ENCODE results near the gene NECAB3. TPM values are rescaled to one million over a fixed set of nuclear protein-coding genes. Genes with fewer than 3 reads are reported as not detected.
A peak's percentile ranks its signal among the peaks of the same experiment; 100 is the strongest.
"Not testable (repeated sequence)": the region's sequence is repeated elsewhere in the genome, so short reads cannot be mapped to it uniquely, and the experiment has no call there.

Gene NECAB3
- total RNA-seq, 1 donor from 2014 or later = 9.7 TPM

GRCh38 chr20:33650753-33651561 is 23.3 kb downstream of the NECAB3 start:
- no peak for DNase-seq (ENCODE audit: low read depth in 2 of 2)

- no peak for DNase-seq (ENCODE audit: low read depth in 2 of 2)
These were observed 24.0 kb downstream of the NECAB3 start for GRCh38 chr20:33650111-33650752.

- no peak for DNase-seq (ENCODE audit: low read depth in 2 of 2)
These were observed 25.0 kb downstream of the NECAB3 start for GRCh38 chr20:33649201-33649681.

- no peak for DNase-seq (ENCODE audit: low read depth in 2 of 2)
These were observed 25.7 kb downstream of the NECAB3 start for GRCh38 chr20:33648396-33649004.

- peak in 1 of 2 donors; percentile 89 for DNase-seq (ENCODE audit: low read depth in 2 of 2)
These were observed 26.4 kb downstream of the NECAB3 start for GRCh38 chr20:33647603-33648395.

- DNase-seq (ENCODE audit: low read depth in 2 of 2) = not testable (repeated sequence)
These were observed 27.1 kb downstream of the NECAB3 start for GRCh38 chr20:33646959-33647602.

- no peak for DNase-seq (ENCODE audit: low read depth in 2 of 2)
These were observed 28.0 kb downstream of the NECAB3 start for GRCh38 chr20:33646191-33646590.

GRCh38 chr20:33645396-33645795 is 28.8 kb downstream of the NECAB3 start:
- DNase-seq (ENCODE audit: low read depth in 2 of 2) = no peak

GRCh38 chr20:33645072-33645358 is 29.2 kb downstream of the NECAB3 start:
- no peak for DNase-seq (ENCODE audit: low read depth in 2 of 2)

- no peak for DNase-seq (ENCODE audit: low read depth in 2 of 2)
These were observed 29.7 kb downstream of the NECAB3 start for GRCh38 chr20:33644313-33645071.

- DNase-seq (ENCODE audit: low read depth in 2 of 2) = peak in 1 of 2 donors; percentile 42
These were observed 33.9 kb downstream of the NECAB3 start for GRCh38 chr20:33640287-33640686.

GRCh38 chr20:33636776-33637175 is 37.5 kb downstream of the NECAB3 start:
- DNase-seq (ENCODE audit: low read depth in 2 of 2) = no peak

- DNase-seq (ENCODE audit: low read depth in 2 of 2) = no peak
These were observed 38.9 kb downstream of the NECAB3 start for GRCh38 chr20:33635341-33635740.

GRCh38 chr20:33631910-33632309 is 42.3 kb downstream of the NECAB3 start:
- not testable (repeated sequence) for DNase-seq (ENCODE audit: low read depth in 2 of 2)

- DNase-seq (ENCODE audit: low read depth in 2 of 2) = no peak
These were observed 43.7 kb downstream of the NECAB3 start for GRCh38 chr20:33630507-33630906.

GRCh38 chr20:33629979-33630378 is 44.2 kb downstream of the NECAB3 start:
- no peak for DNase-seq (ENCODE audit: low read depth in 2 of 2)

GRCh38 chr20:33629533-33629932 is 44.7 kb downstream of the NECAB3 start:
- DNase-seq (ENCODE audit: low read depth in 2 of 2) = no peak

- no peak for DNase-seq (ENCODE audit: low read depth in 2 of 2)
These were observed 46.5 kb downstream of the NECAB3 start for GRCh38 chr20:33627577-33628216.

GRCh38 chr20:33626190-33626589 is 48.0 kb downstream of the NECAB3 start:
- DNase-seq (ENCODE audit: low read depth in 2 of 2) = no peak

GRCh38 chr20:33624399-33624798 is 49.8 kb downstream of the NECAB3 start:
- DNase-seq (ENCODE audit: low read depth in 2 of 2) = peak in 1 of 2 donors; percentile 34
